ENCODE measurements around the gene MAN1C1.

Gene MAN1C1

GRCh38 chr1:25826571-25826970 is 210.0 kb downstream of the MAN1C1 start:
- DNase-seq = no peak

GRCh38 chr1:25828491-25828890 is 211.9 kb downstream of the MAN1C1 start:
- DNase-seq = no peak

GRCh38 chr1:25829046-25829445 is 212.5 kb downstream of the MAN1C1 start:
- DNase-seq = no peak

GRCh38 chr1:25831569-25832196 is 215.1 kb downstream of the MAN1C1 start:
- no peak for DNase-seq

GRCh38 chr1:25832336-25833037 is 215.9 kb downstream of the MAN1C1 start:
- DNase-seq = no peak

- no peak for DNase-seq
Observed at GRCh38 chr1:25833158-25833557, 216.6 kb downstream of the MAN1C1 start.
